GM21529 (cell line): ENCODE data around the gene ANKRD28.
A peak's percentile ranks its signal among the peaks of the same experiment; 100 is the strongest.
"Not testable (repeated sequence)": the region's sequence is repeated elsewhere in the genome, so short reads cannot be mapped to it uniquely, and the experiment has no call there.

Experiments
- ATAC-seq: cut with Tn5 transposase; IDR thresholded peaks from one replicate; pipeline ENCODE4 v1.9.1; 2021; ENCODE audit not compliant: unreplicated experiment

ANKRD28 gene

DNA sequence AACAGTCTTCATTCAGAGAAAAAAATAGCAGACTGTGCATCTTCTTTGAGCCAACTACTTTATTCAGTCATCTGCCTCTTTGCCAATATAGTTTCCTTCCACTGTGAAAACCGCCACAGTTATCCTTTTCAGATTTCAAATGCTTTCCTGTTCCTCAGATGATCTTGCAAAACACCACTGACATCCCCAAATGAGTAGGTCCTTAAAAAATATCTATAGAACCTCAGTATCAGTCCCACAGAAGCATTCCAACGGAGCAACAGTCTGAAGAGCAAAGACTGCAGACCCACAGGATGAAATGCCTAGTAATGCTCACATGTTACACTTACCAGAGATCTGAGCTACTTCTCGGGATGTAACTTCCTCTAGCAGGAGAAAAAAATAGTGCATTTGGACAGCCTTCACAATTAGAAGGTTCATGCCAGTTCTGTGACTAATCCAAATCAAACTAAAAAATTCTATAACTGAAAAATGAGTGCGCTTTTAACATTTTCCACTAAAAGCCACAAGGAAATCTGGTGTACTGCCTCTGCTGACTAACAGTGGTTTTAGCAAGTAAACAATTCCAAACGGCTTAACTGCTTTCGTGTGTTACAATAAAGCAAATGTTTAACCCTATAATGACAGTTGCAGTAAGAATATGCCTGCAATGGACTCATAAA is at the start of gene ANKRD28:
Gene ANKRD28 (minus strand): TSS at position 338 of the 662 bp plus-strand sequence. CDS start 1,458 bp downstream, outside the sequence.
- peak; percentile 23 for ATAC-seq

- no peak for ATAC-seq
Observed at GRCh38 chr3:15847239-15847638, 49.5 kb upstream of the ANKRD28 start.

- ATAC-seq: no peak
Observed at GRCh38 chr3:15846606-15847005, 48.8 kb upstream of the ANKRD28 start.

- ATAC-seq: peak; percentile 72
Observed at GRCh38 chr3:15845475-15845874, 47.7 kb upstream of the ANKRD28 start.

DNA sequence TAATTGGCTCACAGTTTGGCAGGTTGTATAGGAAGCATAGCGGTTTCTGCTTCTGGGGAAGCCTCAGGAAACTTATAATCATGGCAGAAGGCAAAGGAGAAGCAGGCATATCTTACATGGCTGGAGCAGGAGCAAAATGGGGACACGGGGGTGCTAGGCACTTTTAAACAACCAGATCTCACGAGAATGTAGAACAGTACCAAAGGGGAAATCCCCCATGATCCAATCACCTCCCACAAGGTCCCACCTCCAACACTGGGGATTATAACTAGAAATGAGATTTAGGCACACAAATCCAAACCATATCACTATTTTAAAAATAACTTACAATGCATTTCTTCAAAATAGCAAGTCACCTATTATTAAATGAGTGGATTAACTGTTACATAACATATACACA is 47.1 kb upstream of the ANKRD28 start:
- ATAC-seq: no peak

DNA sequence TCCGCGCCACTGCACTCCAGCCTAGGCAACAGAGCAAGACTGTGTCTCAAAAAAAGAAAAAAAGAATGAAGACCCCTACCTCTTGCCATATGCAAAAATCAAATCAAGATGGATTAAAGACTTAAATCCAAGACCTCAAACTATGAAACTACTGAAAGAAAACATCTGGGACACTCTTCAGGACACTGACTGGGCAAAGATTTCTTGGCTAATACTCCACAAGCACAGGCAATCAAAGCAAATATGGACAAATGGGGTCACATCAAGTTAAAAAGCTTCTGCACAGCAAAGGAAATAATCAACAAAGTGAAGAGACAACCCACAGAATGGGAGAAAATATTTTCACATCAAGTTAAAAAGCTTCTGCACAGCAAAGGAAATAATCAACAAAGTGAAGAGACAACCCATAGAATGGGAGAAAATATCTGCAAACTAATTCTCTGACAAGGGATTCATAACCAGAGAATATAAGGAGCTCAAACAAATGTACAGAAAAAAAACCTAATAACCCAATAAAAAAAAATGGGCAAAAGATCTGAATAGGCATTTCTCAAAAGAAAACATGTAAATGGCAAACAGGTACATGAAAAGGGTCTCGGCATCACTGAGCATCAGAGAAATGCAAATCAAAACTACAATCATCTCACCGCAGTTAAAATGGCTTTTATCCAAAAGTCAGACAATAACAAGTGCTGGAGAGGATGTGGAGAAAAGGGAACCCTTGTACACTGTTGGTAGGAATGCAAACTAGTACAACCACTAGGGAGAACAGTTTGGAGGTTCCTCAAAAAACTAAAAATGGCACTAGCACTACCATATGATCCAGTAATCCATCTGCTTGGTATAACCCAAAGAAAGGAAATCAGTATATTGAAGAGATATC is 43.6 kb upstream of the ANKRD28 start:
- ATAC-seq: not testable (repeated sequence)

- ATAC-seq: no peak
Observed at GRCh38 chr3:15839568-15839967, 41.8 kb upstream of the ANKRD28 start.

DNA sequence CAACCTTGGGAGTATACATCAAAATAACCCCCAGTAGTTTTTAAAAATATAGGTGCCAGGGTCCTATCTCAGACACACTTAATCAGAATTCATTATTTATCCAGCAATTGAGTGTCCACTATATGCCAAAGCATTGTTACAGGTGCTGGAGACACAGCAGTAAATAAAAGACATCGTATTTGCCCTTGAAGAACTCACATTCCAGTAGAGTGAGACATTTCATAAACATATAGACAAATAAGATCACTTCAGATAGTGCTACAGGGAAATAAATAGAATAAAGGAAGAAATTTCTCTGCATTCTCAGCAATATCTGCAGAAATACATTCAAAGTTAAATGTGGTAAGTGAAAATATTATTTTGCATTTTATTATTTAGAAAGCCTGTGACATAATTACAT is 34.1 kb upstream of the ANKRD28 start:
- ATAC-seq: no peak

- no peak for ATAC-seq
Observed at GRCh38 chr3:15825016-15825415, 27.2 kb upstream of the ANKRD28 start.

DNA sequence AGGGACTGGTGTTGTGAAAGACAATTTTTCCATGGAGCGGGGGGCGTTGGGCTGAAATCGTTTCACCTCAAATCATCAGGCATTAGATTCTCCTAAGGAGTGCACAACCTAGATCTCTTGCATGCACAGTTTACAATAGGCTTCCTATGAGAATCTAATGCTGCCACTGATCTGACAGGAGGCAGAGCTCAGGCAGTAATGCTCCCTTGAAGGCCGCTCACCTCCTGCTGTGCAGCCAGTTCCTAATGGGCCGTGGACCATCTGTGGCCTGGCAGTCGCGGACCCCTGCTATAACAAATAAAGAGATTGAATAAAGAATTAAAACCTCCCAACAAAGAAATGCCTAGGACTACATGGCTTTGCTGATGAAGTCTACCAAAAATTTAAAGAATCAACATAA is 25.3 kb upstream of the ANKRD28 start:
- no peak for ATAC-seq

GRCh38 chr3:15822281-15822680 is 24.5 kb upstream of the ANKRD28 start:
- no peak for ATAC-seq

DNA sequence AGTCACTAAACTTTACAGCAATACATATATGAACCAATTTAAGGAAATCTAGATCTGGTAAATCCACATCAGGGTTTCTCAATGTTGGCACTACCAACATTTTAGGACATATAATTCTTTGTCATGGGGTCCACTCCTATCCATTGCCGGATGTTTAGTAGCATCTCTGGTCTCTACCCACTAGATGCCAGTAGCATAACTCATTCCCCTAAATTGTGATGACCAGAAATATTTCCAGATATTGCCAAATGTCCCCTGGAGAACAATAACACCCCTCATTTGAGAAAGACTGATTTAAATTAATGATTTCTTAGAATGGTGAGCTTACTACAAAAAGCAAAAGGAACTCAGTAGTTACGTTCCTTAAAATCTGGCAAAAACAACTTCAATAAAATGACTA is 23.1 kb upstream of the ANKRD28 start:
- ATAC-seq: no peak

DNA sequence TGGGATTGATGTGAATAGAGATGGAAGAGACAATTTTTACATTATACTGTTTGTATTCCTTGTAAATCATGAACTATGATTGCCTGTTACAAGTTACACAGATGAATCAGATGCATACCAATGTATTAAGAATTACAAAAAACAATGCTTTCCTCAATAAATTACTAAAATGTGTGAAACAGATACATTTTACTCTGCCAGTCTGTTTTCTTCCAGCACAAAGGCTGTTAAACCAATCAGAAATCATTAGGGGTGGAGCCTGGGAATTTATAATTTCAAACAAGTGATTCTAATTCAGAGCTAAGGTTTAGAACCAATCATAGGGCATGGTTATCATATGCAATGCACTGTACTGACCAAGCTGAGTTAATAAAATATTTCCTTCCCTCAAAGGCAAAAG is 21.8 kb upstream of the ANKRD28 start:
- no peak for ATAC-seq

GRCh38 chr3:15819043-15819442 is 21.3 kb upstream of the ANKRD28 start:
- ATAC-seq: no peak

- no peak for ATAC-seq
Observed at GRCh38 chr3:15815696-15816095, 17.9 kb upstream of the ANKRD28 start.

DNA sequence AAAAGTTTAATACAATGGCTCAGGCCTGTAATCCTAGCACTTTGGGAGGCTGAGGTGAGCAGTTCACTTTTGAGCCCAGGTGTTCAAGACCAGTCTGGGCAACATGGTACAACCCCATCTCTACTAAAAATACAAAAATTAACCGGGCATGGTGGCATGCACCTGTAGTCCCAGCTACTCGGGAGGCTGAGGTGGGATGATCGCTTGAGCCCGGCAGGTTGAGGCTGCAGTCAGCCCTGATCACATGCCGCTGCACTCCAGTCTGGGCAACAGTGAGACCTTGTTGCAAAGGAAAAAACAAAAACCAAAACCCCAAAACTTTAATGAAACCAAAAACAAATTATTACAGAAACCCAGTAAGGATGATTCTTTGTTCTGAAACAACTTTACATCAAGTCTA is 15.3 kb upstream of the ANKRD28 start:
- ATAC-seq: not testable (repeated sequence)

GRCh38 chr3:15812183-15812582 is 14.4 kb upstream of the ANKRD28 start:
- no peak for ATAC-seq

DNA sequence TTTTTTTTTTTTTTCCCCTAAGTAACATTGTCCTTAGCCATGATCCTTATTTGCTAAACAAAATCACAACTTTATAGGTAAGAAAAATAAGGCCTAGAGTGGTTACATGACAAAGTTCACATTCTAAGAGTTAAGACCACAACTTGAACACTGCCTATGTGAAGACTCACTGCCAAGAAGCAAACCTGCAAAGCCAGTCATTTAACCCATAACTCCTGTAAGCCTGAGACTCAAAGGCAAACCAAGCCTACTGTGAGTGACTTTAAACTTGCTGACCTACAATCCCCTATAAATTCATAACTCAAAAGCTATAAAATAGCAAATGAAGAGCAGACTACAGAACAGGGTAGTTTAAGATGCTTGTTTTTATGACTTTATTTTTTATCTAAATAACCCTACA is 12.9 kb upstream of the ANKRD28 start:
- ATAC-seq: peak; percentile 30

- no peak for ATAC-seq
Observed at GRCh38 chr3:15809313-15809712, 11.5 kb upstream of the ANKRD28 start.

DNA sequence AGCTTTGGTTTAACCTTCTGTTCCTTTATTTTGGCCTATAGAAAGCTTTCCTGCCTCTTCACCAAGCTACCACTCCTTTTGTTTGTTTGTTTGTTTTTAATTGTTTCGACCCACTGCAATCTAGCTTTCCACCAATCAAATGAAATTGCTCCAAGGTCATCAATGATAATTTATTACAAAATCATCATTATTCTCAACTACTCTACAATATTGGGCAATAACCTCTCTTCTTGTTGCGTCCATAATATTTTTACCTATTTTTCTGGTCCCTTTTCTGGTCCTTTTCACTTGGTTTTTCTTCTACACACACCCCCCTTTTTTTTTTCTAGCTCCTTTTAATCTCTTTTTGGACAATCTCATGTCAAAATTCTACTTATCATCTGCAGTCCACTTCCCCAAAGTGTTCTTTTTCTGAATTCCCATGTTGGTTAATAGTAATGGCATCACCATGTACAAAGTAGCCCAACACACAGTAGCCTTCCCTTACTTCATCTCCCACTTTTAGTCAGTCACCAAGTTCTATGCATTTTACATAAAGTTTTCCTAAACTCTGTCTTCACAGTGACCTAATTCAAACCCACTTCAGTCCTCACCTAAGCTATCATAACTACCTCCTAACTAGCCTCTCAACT is 11.0 kb upstream of the ANKRD28 start:
- ATAC-seq: no peak

DNA sequence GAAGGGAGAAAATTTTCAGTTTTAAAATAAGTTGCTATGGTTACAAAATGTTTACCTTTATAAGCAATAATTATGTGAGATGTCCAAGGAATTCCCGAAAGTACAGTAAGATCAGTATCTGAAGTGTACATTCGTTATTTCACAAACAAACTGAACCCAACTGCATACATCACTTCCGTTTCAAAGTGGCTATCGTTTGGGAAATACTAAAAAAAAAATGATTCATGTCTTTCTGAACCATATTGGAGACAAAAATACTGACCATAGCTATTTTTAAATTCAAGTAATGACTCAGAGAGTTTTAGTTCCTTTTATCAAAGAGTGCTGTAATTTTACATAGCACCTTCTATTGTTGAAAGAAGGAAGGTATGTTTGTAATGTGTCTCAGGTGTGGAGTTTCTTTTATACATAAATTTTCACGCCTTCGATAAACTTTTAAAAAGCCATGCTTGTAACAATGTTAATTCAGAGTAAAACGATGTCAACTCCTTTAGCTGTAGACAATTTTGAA is 8.0 kb upstream of the ANKRD28 start:
- peak; percentile 76 for ATAC-seq
